Measurements from ENCODE around the gene GOLGA6L25. TPM values are rescaled to one million over a fixed set of nuclear protein-coding genes. Genes with fewer than 3 reads are reported as not detected.
"Not testable (repeated sequence)": the region's sequence is repeated elsewhere in the genome, so short reads cannot be mapped to it uniquely, and the experiment has no call there.

Gene GOLGA6L25, protein sequence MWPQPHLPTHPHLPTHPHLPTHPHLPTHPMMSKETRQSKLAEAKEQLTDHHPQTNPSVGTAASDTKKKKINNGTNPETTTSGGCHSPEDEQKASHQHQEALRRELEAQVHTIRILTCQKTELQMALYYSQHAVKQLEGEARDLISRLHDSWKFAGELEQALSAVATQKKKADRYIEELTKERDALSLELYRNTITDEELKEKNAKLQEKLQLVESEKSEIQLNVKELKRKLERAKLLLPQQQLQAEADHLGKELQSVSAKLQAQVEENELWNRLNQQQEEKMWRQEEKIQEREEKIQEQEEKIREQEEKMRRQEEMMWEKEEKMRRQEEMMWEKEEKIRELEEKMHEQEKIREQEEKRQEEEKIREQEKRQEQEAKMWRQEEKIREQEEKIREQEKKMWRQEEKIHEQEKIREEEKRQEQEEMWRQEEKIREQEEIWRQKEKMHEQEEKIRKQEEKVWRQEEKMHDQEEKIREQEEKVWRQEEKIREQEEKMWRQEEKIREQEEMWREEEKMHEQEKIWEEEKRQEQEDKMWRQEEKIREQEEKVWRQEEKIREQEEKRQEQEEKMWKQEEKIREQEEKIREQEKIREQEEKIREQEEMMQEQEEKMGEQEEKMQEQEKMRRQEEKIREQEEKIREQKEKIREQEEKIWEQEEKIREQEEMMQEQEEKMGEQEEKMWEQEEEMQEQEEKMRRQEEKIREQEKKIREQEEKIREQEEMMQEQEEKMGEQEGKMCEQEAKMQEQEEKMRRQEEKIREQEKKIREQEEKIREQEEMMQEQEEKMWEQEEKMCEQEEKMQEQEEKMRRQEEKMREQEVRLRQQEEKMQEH
- not detected in 2 replicates for total RNA-seq

DNA sequence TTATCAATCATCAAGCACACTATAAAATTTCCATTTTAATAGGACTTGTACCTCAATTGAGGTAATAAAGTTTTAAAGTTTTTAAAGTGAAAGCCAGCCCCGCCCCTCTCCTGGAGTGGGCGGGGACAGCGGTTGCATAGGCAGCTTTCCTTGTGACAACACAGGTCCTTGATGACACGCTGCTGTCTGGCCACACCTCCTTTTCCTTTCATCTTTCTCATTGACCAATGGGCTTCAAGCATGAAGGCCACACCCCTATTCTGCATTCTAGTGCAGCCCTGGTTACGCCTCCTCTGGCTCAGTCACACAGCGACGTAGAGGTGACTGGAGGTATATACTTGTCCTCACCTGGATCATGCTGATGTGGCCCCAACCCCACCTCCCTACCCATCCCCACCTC lies at the start of gene GOLGA6L25:
Gene GOLGA6L25, plus strand, starts transcription at position 301 of the 400 bp plus-strand sequence. Its CDS starts 61 bp downstream, at position 362.
- DNase-seq: not testable (repeated sequence)

DNA sequence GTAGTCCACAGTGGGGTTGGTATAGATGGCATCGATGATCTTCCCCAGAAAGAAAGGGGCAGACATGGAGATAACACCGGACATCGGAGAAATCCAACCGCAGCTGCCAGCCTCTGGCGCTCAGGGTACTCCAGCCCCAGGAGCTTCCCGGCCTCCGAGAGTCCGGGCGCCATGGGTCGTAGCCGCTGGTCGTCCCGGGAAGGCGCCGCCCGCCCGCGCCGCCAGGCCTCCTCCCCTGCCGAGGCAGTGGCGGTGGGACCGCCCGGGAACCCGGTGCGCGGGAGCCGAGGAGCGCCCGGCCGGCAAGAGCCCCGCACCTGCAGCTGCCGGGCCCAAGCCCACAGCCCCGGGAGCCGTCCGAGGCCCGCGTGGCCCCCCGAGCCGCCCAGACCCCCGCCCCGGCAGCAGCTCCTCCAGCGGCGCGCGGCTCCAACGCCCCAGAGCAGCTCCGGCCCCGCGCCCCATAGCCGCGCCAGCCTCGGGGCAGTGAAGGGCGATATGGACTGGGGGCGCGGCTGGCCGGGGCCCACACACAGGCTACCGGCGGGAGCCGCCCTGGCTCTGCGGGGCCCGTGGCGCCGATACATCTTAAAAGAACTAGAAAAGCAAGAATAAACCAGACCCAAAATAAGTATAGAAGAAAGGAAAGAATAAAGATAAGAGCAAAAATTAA lies 45.0 kb upstream of the GOLGA6L25 start:
- DNase-seq: not testable (repeated sequence)

DNA sequence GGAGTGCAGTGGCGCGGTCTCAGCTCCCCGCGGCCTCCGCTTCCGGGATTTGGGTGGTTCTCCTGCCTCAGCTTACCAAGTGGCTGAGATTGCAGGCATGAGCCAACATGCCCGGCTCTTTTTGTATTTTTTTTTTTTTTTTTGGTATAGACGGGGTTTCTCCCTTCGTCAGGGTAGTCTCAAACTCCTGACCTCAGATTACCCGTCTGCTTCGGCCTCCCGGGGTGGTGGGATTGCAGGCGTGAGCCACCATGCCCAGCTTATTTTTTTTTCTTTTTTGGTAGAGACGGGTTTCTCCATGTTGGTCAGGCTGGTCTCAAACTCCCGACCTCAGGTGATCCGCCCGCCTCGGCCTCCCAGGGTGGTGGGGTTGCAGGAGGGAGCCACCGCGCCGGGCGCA lies 39.2 kb upstream of the GOLGA6L25 start:
- not testable (repeated sequence) for DNase-seq

DNA sequence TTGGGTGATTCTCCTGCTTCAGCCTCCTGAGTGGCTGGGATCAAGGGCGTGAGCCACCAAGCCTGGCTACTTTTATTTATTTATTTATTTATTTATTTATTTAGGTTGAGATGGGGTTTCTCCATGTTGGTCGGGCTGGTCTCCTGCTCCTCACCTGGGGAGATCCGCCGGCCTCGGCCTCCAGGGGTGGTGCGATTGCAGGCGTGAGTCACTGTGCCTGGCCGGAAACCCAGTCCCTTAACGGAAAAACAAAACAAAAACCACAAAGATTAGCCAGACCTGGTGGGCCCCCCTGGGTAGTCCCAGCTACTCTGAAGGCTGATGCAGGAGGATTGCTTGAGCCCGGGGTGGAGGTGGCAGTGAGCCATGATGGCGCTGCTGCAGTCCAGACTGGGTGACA lies 38.2 kb upstream of the GOLGA6L25 start:
- not testable (repeated sequence) for DNase-seq

DNA sequence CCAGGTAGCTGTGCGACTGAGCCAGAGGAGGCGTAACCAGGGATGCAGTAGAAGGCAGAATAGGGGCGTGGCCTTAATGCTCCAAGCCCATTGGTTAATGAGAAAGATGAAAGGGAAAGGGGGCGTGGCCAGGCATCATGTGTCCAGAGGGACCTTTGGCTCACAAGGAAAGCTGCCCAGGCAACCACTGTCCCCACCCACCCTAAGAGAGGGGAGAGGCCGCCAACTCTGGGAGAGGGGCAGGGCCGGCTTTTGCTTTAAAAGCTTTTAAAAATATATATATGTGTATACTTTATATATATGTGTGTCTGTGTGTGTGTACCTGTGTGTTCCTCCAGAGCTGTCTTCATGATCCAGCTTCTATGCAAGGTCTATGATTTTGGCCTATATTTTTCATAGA lies 20.4 kb upstream of the GOLGA6L25 start, which contains the start of gene GOLGA8G:
Gene GOLGA8G, minus strand, starts transcription at position 18 of the 400 bp plus-strand sequence. CDS start 62 bp downstream, outside the sequence.
- not testable (repeated sequence) for DNase-seq

DNA sequence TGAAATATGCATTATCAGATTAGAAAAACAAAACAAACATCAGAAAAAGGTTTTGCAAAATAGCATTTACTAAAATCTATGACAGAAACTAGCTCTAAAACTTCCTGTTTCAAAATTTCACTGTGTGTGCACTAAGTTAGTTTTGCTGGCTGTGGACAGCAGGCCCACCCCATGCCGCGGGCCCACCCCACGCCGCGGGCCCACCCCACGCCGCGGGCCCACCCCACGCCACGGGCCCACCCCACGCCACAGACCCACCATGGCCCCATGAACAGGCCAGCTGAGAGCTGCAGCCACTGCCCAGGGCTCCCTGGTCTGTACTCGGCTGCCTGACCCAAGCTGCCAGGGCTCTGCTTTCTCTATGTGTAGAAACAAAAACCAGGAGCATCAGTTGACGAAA lies 20.0 kb downstream of the GOLGA6L25 start:
- not testable (repeated sequence) for DNase-seq

DNA sequence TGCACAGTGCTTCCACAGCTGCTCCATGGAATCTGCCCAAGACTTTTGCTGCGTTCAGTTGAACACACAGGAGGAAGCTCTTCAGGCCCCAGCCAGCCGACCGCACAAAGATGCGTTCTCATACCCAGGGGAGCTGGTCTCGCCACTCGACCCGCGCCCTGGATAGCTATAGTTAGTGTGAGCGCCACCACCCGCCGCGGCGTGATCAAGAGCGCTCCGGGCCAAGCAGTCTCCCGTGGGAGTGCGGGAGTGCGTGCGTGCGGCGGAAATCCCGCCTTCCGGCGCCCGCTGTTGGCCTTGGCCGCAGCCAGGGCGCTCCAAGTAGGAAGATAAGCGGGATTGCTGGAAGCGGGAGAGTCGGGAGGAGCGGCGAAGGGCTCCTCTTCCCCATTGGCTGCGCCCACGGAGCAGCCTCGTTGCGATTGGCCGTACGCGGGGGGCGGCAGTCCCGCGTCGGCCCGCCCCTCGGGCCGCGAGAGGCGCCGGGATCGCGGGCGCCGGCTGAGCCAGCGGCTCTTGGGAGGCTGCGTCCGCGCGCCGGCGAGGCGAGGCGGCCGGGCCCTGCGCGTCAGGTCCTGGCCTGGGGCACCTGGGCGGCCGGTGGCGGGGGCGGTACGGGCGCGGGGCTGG lies 35.7 kb downstream of the GOLGA6L25 start:
- not testable (repeated sequence) for DNase-seq

DNA sequence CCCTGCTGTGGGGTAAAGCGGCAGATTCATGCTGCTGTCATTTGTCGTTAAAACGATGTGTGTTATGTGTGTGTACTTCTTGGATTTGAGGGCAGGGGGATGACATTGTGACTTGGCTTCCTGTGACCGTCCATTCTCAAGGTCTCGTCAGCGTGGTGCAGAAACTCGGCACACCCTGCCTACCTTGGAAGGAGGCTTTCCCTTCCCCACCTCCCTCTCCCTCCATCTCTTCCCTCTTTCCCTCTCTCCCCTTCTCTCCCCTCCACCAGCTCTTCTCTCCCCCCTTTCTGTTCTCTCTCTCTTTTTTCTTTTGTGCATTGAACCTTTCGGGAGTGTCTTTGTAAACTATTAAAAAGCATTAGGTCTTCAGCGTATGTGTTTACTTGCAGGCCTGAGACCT lies 36.4 kb downstream of the GOLGA6L25 start:
- DNase-seq: not testable (repeated sequence)

DNA sequence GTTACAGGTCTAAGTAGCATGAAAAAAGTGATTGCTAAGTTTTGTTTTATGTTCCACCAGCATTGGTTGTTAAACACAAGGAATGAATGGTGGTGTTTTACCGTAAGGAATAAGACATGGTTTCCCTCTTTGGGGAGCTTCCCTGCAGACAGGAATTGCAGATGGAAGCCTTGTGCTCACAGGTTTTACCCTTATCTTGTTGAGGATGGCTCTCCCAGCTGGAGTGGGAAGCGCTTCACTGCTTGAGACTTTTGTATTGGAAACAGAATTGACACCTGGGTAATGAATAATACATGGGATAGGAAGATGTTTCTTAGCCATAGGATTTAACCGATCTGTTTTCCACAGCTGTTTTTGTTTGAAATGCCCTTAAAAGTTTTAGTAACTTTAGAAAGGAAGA lies 39.0 kb downstream of the GOLGA6L25 start:
- not testable (repeated sequence) for DNase-seq

DNA sequence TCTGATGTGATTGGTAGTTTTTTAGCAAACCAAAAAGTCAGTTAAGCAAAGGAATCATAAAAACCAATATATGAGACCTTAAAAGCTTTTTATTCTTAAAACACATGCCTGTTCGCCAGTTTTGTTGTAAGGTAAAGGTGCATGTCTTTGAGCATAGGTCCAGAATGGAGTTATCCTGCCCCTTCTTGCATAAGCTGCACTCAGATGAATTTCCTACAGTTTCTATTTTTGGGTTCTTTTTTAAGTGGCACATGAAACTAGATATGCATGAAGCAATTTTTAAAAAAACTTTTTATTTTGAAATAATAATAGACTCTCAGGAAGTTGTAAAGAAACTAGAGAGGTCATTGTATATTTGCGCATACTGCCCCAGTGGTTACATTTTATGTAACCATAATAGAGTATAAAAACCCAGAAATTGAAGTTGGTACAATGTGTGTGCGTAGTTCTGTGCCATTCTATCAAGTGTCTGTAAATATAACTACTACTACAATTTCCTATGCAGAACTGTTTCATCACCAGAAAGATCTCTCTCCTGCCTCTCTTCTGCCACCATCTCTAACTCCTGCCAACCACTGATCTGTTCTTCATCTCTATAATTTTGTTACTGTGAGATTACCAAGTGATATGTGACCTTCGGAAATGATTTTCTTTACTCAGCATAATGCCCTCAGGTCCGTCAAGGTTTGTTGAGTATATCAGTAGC lies 40.2 kb downstream of the GOLGA6L25 start:
- DNase-seq: not testable (repeated sequence)

DNA sequence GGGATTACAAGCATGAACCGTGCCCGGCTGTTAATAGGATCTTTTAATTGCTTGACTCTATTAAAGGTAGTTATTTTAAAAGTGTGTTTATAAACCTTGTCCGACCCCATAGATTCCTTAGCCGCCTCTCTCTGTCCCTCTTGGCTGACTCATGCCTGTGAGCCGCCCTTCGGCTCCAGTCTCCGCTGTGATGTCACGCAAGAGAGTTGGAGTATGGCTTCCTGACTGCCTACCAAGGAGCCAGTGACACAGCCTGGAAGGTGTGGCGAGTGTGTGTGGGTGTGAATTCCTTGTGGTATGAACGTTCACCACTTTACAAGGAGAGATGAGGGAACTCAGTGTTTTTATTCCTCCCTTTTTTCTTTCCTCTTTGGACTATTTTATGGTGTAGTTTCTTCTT lies 44.1 kb downstream of the GOLGA6L25 start:
- not testable (repeated sequence) for DNase-seq

DNA sequence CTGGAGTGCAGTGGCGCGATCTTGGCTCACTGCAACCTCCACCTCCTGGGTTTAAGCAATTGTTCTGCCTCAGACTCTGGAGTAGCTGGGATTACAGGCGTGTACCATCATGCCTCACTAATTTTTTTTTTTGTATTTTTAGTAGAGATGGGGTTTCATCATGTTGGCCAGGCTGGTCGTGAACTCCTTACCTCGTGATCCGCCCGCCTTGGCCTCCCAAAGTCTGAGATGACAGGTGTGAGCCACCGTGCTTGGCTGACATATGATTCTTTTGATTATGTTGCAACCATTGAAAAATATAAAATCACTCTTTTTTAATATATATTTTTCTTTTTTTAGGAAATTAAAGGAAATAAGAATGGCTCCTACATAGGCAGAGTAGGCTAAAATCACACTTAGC lies 44.8 kb downstream of the GOLGA6L25 start:
- not testable (repeated sequence) for DNase-seq

DNA sequence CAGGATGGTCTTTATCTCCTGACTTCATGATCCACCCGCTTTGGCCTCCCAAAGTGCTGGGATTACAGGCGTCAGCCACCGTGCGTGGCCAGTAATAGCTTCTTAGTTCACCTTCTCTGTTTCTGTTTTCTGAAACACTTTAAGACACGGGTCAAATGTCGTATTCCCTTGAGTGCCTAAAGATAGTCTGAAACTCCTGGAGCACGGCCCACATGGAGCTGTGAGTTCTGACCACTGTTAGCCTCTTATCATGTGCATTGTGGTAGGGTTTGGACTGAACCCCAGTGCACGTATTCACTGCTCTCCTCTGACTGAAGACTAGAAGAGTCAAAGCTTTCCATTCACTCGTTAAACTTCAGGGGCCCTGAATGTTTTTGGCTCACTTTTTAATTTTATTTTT lies 48.8 kb downstream of the GOLGA6L25 start:
- not testable (repeated sequence) for DNase-seq

Other genes with a start within 250 kb of the GOLGA6L25 start
- gene HERC2, start 231.4 kb upstream of the GOLGA6L25 start, total RNA-seq: 64.0 and 102 TPM in 2 replicates
- not detected in 2 replicates for gene GOLGA6L24, start 195.5 kb upstream of the GOLGA6L25 start, total RNA-seq
- 0.05 TPM in 1 of 2 replicates, not detected in the other for gene GOLGA8F, start 174.9 kb upstream of the GOLGA6L25 start, total RNA-seq
- gene GOLGA8G, start 20.6 kb upstream of the GOLGA6L25 start, total RNA-seq: not detected in 2 replicates
- 0.28 and 0.51 TPM in 2 replicates for gene GOLGA8M, start 158.9 kb downstream of the GOLGA6L25 start, total RNA-seq

Measured in dermis blood vessel endothelial cell (primary cell).